Measurements from ENCODE around the gene ZNF223.

The ZNF223 gene

DNA sequence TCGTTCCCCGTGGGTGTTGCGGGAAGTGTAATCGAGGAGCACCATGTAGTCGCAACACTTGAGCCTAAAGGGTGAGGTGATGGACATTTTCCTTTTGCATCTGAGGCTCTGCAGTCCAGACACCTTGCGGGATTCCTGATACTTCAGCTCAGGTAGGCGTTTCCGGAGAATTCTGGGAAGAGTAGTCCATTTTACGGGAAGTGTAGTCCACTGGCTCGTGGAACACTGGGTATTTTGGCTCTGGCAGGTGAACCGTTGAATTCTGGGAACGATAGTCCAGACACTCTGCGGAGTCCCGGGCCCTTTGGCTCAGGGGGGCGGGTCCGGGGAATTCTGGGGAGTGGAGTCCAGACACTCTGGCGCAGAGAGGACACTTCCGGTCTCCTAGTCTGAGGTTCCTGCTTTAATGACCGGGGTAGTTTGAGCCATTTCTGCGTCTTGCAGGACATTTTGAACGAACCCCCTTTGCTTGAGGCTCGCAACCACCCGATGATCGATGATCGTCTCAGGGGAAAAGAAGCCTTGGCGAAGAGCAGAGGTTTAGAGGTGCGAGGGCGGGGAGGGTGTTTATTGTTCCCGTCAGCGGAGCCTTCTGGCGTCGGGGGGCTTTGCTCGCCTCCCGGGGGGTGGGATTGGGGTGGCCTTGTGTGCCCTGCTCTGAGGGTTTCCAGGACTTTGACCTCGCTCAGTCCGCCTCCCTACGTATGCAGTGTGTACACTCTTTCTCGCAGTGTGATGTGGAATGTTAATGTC is at the start of gene ZNF223:
TSS of gene ZNF223 (plus strand) at position 387 of the 753 bp plus-strand sequence. CDS start 3,141 bp downstream, outside the sequence.
- peak; percentile 97 for DNase-seq (ENCODE audit: low spot score)

DNA sequence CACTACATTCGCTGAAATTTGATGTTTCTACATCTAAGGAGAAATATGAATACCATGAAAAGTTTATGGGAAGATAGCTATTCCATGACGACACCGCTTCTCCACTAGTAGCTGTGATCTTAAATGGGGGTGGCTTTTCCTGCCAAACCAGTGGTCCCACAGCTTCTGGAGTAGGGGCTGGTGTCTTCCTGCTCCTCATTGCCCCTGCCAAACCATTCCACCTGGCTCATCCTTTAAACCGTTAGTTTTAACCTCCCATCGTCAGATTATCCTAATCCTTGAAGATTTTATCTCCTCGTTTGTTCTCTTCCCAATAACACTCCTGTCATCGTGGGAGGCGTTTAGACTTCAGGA is 49.6 kb upstream of the ZNF223 start:
- DNase-seq (ENCODE audit: low spot score), result no peak

- peak; percentile 99 for DNase-seq (ENCODE audit: low spot score)
Measured at GRCh38 chr19:44002566-44003460, 49.0 kb upstream of the ZNF223 start, which contains the start of gene ZNF230. ZNF230 (plus strand) TSS chr19:44002957; CDS start chr19:44007079, 4,122 bp downstream.

DNA sequence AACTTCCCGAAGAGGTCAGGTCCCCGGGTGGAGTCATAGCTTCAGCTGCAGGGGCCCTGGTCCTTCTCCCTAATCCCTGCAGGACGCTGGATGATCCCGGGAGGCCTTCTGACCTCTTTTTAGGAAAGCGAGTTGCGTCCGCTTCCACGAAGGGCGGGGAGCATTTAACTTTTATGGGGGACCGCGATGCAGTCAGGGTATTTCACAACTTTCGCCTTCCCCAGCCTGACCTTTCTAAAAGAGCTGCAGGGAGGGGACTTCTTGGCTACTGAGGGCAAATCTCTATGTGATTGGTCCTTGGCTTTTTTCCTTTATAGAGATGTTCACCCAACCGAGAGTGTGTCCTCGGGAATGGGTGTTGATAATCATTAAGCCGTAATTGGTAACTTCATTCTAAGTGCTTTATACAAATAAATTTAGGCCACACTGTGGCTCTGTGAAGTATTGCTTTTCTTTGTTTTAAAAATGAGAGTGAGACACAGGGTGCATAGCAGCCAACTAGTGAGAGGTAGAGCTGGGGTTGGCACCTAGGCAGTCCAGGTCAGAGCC is 48.3 kb upstream of the ZNF223 start:
- no peak for DNase-seq (ENCODE audit: low spot score)

- no peak for DNase-seq (ENCODE audit: low spot score)
Measured at GRCh38 chr19:44005973-44006372, 45.9 kb upstream of the ZNF223 start.

DNA sequence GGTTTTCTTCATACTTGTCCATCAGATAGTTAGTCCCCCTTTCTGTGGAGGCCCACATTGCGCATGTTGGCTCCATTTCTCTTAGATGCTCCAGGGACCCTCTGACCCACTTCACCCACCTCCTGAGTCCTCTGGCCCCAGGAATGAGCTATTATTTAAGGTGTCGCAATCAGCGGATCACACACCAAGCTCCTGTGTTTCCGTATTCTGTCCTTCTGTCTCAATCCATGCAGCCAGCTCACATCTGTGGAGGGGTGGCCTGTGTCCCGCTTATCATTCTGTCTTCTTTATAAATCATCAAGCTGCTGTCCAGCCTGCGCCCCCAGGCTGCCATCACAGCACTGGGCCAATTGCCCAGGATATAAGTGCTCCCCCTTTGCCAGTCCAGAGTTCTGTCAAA is 44.4 kb upstream of the ZNF223 start:
- DNase-seq (ENCODE audit: low spot score), result no peak

DNA sequence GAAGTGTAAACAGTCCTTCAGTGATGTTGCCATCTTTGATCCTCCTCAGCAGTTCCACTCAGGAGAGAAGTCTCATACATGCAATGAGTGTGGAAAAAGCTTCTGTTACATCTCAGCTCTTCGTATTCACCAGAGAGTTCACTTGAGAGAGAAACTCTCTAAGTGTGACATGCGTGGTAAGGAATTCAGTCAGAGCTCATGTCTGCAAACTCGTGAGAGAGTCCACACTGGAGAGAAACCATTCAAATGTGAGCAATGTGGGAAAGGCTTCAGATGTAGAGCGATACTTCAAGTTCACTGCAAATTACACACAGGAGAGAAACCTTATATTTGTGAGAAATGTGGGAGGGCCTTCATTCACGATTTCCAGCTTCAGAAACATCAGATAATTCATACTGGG is 41.4 kb upstream of the ZNF223 start:
- no peak for DNase-seq (ENCODE audit: low spot score)

- DNase-seq (ENCODE audit: low spot score), result no peak
Measured at GRCh38 chr19:44019498-44019897, 32.3 kb upstream of the ZNF223 start.

- no peak for DNase-seq (ENCODE audit: low spot score)
Measured at GRCh38 chr19:44021221-44021620, 30.6 kb upstream of the ZNF223 start.

DNA sequence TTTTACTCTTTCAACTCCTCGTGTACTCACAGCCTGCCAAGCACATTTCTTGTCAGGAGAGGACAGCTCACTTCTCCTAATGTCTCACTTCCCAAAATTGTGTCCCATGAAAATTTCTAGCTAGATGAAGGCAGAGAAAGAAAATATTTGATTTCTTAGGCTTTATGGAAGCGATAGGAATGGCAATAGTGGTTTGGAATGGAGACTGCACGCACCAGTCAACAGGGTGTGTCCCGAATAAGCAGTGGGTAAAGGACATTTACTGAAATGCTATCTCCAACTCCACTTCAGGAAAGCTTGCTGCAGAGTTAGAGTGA is 27.0 kb upstream of the ZNF223 start:
- no peak for DNase-seq (ENCODE audit: low spot score)

DNA sequence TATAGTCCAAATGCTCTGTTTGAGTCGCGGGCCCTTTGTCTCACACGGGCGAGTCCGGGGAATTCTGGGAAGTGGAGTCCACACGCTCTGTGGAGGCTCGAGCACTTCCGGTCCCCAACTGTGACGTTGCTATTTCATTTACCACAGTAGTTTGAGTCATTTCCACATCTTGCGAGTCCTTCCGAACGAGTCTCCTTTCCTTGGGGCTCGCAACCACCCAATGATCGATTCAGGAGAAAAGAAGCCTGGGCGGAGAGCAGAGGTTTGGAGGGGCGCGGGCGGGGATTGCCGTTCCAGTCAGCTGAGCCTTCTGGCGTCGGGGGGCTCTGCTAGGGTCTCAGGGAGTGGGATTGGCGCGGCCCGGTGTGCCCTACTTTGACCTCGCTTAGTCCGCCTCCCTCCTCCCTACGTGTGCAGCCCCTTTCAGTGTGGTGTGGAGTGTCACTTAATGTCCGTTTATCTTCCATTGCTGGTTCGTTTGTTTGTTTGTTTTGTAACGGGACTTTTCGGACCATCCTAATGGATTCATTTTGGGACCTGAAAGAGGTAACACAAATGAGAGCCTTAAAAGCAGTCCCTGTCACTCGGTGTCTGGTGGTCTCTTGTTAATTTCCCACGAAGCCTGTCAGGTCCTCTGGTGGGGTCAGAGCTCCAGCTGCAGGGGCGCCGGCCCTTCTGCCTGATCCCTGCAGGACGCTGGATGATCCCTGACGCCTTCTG is 26.5 kb upstream of the ZNF223 start, which contains the start of gene ZNF222:
TSS of gene ZNF222 (plus strand) at position 163 of the 720 bp plus-strand sequence. CDS start at position 221, 58 bp downstream.
- peak; percentile 92 for DNase-seq (ENCODE audit: low spot score)

DNA sequence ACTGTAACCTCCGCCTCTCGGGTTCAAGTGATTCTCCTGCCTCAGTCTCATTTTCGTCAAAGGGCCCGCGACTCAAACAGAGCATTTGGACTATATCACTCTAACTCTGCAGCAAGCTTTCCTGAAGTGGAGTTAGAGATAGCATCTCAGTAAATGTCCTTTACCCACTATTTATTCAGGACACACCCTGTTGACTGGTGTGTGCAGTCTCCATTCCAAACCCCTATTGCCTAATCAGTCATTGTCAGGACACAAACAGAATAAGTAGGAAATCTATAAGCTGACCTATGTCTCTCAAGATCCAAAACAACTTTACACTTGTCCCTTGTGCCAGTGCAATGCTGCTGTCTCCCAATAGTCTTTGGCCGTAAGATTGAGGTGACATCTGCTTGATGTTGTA is 25.2 kb upstream of the ZNF223 start:
- no peak for DNase-seq (ENCODE audit: low spot score)

DNA sequence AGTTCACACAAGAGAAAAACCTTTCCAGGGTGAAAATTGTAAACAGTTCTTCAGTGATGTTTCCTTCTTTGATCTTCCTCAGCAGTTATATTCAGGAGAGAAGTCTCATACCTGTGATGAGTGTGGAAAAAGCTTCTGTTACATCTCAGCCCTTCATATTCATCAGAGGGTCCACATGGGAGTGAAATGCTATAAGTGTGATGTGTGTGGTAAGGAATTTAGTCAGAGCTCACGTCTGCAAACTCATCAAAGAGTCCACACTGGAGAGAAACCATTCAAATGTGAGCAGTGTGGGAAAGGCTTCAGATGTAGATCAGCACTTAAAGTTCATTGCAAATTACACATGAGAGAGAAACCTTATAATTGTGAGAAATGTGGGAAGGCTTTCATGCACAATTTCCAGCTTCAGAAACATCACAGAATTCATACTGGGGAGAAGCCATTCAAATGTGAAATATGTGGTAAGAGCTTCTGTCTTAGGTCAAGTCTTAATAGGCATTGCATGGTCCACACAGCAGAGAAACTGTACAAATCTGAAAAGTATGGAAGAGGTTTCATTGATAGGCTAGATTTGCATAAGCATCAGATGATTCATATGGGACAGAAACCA is 19.7 kb upstream of the ZNF223 start:
- DNase-seq (ENCODE audit: low spot score), result no peak

- DNase-seq (ENCODE audit: low spot score), result no peak
Measured at GRCh38 chr19:44042147-44042546, 9.7 kb upstream of the ZNF223 start.

- DNase-seq (ENCODE audit: low spot score), result peak; percentile 34
Measured at GRCh38 chr19:44050740-44051649, 841 bp upstream of the ZNF223 start.

DNA sequence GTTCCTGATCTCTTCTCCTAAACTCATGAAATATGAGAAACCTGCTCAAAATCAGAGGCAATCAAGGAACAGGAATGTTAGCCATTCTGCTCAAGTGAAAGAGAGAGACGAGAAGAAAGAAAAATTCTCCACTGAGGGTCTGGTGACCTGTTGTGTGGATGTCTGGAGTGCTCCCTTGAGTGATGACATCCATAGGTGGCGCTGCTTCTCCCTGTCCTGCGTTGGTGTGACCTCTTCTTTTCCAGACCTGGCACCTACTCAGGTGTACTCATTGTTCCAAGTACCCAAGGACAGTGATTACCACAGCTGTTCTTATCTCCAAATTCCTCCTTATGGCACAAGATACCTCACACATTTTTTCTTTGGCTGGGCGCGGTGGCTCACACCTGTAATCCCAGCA is 4.0 kb downstream of the ZNF223 start:
- DNase-seq (ENCODE audit: low spot score), result no peak

GRCh38 chr19:44059229-44059628 is 7.4 kb downstream of the ZNF223 start:
- DNase-seq (ENCODE audit: low spot score), result no peak

DNA sequence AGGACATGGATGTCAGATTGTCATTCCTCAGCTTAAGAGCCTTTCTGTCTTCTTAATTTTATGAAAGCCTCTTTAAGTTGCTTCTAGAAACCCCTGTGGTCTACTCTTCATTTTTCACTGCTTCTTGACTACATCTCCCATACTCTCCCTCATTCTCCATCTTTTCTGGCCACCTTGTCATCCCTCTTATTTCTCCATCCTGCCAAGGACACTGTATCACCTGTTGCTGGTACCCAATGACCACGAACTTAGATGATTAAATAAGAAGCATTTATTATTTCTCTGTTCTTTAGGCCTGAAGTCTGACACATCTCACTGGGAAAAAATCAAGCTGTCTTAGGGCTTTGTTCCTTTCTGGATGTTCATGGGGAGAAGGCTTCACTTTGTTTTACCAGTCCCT is 9.2 kb downstream of the ZNF223 start:
- no peak for DNase-seq (ENCODE audit: low spot score)

DNA sequence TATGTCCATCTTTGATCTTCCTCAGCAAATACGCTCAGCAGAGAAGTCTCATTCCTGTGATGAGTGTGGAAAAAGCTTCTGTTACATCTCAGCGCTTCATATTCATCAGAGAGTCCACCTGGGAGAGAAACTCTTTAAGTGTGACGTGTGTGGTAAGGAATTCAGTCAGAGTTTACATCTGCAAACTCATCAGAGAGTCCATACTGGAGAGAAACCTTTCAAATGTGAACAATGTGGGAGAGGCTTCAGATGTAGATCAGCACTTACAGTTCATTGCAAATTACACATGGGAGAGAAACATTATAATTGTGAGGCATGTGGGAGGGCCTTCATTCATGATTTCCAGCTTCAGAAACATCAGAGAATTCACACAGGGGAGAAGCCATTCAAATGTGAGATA is 14.5 kb downstream of the ZNF223 start:
- DNase-seq (ENCODE audit: low spot score), result no peak

DNA sequence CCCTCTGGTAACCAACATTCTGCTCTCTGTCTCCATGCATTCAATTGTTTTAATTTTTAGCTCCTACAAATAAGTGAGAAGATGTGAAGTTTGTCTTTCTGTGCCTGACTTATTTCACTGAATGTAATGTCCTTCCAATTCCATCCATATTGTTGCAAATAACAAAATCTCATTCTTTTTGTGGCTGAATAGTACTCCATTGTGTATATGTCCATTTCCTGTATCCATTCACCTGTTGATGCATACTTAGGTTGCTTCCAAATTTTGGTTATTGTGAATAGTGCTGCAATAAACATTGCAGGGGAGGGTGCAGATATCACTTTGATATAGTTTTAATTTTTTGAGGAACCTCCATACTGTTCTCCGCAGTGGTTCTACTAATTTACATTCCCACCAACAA is 17.6 kb downstream of the ZNF223 start:
- no peak for DNase-seq (ENCODE audit: low spot score)
